Glomerular endothelial cell (primary cell): ENCODE measurements around the gene ST3GAL2. TPM values are rescaled to one million over a fixed set of nuclear protein-coding genes. Genes with fewer than 3 reads are reported as not detected.
"Not testable (repeated sequence)": the region's sequence is repeated elsewhere in the genome, so short reads cannot be mapped to it uniquely, and the experiment has no call there.

ENCODE experiments used
- DNase-seq: peaks from one replicate; pipeline ENCODE4 v3.0.0-alpha.2; 2011; ENCODE audit warnings: low read depth, low spot score; ENCODE audit errors: extremely low read depth
- total RNA-seq: library from RNA; depleted of rRNA; stranded (reverse); fragments of >200 nt; gene quantifications from 2 replicates; pipeline ENCODE4 v1.2.3, GENCODE V29; 2015

Gene ST3GAL2
- total RNA-seq, 1 donor from 2014 or later: 58.3 TPM

DNA sequence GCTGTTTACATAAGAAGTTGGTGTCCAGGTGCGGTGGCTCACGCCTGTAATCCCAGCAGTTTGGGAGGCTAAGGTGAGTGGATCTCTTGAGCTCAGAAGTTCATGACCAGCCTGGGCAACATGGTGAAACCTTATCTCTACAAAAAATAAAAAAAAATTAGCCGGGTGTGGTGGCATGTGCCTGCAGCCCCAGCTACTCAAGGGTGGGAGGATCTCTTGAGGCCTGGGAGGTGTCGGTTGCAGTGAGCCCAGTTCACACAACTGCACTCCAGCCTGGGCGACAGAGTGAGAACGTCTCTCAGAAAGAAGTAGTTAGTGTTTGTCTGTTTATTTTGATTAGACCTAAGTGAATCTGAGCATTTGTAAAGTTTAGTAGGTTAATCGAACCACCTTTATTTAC, 79.3 kb downstream of the ST3GAL2 start:
- no peak for DNase-seq

GRCh38 chr16:70349783-70350182, 89.1 kb downstream of the ST3GAL2 start:
- no peak for DNase-seq

DNA sequence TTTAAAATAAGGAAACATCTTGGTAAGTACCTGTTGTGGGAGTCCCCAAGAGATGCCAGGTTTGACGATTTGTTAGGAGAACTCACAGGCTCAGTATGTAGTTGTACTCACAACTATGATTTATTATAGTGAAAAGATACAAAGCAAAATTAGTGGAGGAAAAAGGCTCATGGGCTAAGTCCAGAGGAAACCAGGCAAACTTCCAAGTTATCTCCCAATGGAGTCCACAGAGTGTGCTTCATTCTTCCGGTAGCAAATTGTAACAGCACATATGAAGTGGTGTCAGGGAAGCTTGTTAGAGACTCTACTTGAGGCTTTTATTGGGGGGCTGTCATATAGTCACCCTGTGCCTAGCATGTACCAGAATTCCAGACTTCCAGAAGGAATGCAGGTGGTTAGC, 89.9 kb downstream of the ST3GAL2 start:
- DNase-seq: no peak

DNA sequence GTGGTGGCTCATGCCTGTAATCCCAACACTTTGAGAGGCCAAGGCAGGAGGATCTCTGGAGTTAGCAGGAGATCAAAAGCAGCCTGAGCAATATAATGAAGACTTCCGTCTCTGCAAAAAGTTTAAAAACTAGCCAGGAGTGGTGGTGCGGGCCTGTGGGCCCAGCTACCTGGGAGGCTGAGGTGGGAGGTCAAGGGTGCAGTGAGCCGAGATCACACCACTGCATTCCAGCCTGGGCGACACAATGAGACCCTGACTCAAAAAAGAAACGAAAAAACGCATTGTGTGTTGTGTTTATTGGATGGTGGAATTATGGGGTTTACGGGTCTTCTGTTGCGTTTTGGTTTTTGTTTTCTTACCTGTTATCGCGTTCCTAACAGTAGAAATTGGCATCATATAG, 93.1 kb downstream of the ST3GAL2 start:
- DNase-seq: no peak

DNA sequence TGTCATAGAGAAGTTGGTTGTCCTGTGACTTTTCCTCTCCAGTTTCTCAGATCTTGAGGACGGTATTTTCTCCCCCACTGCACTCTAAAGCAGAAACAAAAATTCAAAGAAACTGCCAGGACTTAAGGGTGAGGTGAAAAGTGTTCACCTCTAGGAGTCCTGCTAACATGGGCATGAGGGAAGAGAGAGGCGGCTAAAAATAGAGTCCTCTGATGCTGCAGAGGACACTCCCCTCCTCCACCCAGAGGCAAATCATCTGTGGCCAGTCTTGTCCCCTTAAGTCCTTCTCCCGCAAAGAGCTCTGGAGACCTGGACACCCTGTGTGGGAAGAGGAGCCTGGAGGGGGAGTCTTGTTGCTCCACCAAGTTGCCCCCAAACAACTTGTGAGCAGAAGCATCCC, 96.9 kb downstream of the ST3GAL2 start:
- DNase-seq: no peak

DNA sequence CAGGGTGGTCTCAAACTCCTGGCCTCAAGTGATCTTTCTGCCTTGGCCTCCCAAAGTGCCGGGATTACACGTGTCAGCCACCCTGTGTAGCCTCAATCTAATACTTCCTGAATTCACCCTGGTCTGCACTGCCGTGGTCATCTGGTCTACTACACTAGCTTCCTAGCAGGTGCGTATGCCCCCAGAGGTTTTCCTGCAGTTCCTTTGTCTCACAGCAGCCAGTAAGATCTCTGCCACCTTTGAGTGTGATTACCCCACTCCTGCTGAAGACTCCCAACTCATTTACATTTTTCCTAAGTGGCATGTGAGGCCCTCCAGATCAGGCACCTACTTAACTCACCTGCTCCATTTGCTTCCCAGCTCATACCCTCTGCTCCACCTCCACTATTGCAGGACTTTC, 97.3 kb downstream of the ST3GAL2 start:
- no peak for DNase-seq

- DNase-seq: no peak
Measured at GRCh38 chr16:70337814-70338213, 101.1 kb downstream of the ST3GAL2 start.

GRCh38 chr16:70332728-70333127, 106.2 kb downstream of the ST3GAL2 start:
- not testable (repeated sequence) for DNase-seq

DNA sequence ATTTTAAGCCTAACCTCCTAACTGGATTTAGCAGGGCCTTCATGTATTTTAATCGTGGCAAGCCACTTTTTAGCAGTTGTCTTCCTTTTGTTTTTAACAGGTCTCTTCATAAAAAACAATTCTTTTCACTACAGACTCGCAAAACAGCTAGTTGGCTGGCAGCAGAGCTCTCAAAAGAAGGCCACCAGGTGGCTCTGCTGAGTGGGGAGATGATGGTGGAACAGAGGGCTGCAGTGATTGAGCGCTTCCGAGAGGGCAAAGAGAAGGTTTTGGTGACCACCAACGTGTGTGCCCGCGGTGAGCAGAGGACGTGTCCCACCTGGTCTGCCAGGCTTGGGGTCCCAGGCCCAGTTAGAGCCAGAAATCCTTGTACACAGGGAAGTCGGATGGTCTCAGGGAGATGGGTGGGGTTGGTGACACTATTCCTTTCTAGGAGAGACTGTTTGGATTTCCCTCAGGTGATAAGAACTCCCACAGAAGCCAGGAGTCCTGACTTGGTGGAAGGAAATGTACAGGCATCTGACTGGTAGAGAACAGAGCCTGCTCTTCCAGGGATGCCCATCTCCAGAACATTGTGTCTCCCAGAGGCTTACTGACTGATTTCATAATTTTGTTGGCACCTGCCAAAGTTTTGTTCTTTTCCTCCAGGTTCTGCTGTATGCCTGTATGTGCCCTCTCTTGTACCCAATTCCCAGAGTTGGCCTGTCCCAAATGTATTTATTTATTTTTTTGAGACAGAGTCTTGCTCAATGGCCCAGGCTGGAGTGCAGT, 107.1 kb downstream of the ST3GAL2 start:
- no peak for DNase-seq

GRCh38 chr16:70331091-70331490, 107.8 kb downstream of the ST3GAL2 start:
- no peak for DNase-seq

Other genes with a start within 250 kb of the ST3GAL2 start
- 21.6 and 28.8 TPM in 2 replicates for gene EXOSC6, start 187.2 kb downstream of the ST3GAL2 start, total RNA-seq
- 86.1 and 119 TPM in 2 replicates for gene AARS1, start 149.6 kb downstream of the ST3GAL2 start, total RNA-seq
- gene DDX19B, start 139.9 kb downstream of the ST3GAL2 start, total RNA-seq: 21.4 and 30.0 TPM in 2 replicates
- 41.9 and 50.5 TPM in 2 replicates for gene DDX19A, start 92.2 kb downstream of the ST3GAL2 start, total RNA-seq
- gene FCSK, start 15.5 kb upstream of the ST3GAL2 start, total RNA-seq: 14.9 and 17.2 TPM in 2 replicates
- 47.4 and 48.2 TPM in 2 replicates for gene COG4, start 84.5 kb upstream of the ST3GAL2 start, total RNA-seq
- 122 and 167 TPM in 2 replicates for gene SF3B3, start 84.7 kb upstream of the ST3GAL2 start, total RNA-seq
- 2.8 and 3.1 TPM in 2 replicates for gene IL34, start 207.5 kb upstream of the ST3GAL2 start, total RNA-seq
- gene MTSS2, start 247.0 kb upstream of the ST3GAL2 start, total RNA-seq: 27.3 and 32.6 TPM in 2 replicates